ENCODE measurements around the gene DDX23. TPM values are rescaled to one million over a fixed set of nuclear protein-coding genes. Genes with fewer than 3 reads are reported as not detected.
A peak's percentile ranks its signal among the peaks of the same experiment; 100 is the strongest.

DDX23 gene
- total RNA-seq, 1 experiment from 2014 or later = 130 TPM

DNA sequence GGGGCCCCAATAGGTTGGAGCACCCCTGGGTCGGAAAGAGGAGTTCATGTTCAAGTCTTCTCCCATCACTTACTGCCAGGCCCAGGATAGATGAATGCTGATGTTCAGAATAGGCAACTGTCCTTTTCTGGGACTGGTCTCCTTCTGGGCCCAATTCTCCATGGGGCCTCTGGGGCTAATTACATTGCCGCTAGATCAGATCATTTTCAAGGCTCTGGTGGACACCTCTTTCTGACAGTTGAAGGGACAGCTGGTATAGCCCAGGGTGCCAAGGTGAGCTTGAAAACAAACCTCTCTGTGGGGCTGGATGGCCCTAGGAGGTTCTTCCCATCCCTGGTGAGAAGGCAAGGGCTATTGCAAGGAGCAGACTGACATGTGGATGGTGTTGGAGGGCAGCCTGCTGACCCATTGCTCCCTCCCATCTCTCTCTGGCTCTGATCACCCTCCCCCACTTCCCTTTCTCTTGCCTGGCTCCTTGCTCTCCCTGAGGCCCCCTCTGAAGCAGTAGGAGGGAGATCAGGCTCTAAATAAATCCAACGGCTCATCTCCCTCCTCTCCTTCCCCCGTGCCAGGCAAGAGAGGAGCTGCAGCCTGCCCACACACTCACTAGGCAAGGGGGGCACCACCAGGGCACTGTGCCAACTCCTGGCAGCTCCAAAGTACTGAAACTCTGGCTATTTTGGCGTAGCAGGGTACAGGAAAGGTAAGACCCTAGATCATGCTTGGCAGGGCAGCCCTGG, 31.8 kb downstream of the DDX23 start:
- no TSS peak for BruUV-seq (replicated peaks)
- ChIA-PET CTCF (no interaction called here), POLR2A (no interaction called here)
- no peak for ATAC-seq
- Histone ChIP-seq H3K4me3 (ENCODE audit: low read depth in 2 of 2, low read length in 2 of 2) (no peak overlapping the region), H3K27me3 (ENCODE audit: control insufficient read depth, insufficient read depth, low read length) (no peaks in the 10 kb centered on the region), H3K4me1 (ENCODE audit: control insufficient read depth, insufficient read depth, low read length) (peaks cover 23% of the 10 kb centered on the region), H3K27ac (ENCODE audit: low read length) (no peak overlapping the region), H3K9me3 (ENCODE audit: control insufficient read depth, insufficient read depth, low read depth, low read length) (no peaks in the 10 kb centered on the region), H3K36me3 (ENCODE audit: control insufficient read depth, insufficient read depth, low read length) (no peaks in the 10 kb centered on the region; the same call in 1 of the 2 replicates)
- in situ Hi-C loops (cut with HindIII; ENCODE audit: low pct_unique_long_range_greater_than_20kb, low sequenced_read_pairs) = no loop called here
- intact Hi-C loops (cut with micrococcal nuclease; ENCODE audit: unreplicated experiment) = no loop called here
- DNase-seq (ENCODE audit: low read depth, low spot score) = no peak
- TF ChIP-seq POLR2AphosphoS5 (IDR thresholded peaks at IDR 0.05; ENCODE audit: low read depth, low read length) = no peak
- TF ChIP-seq SIN3A (IDR thresholded peaks at IDR 0.05; ENCODE audit: borderline replicate concordance, insufficient read depth, low read depth, low read length) = no peak
- TF ChIP-seq TCF7L2 (IDR thresholded peaks at IDR 0.05; ENCODE audit: low read depth, low read length) = no peak
- TF ChIP-seq REST (IDR thresholded peaks at IDR 0.05; ENCODE audit: insufficient read depth in 1 of 2, low read depth in 2 of 2, low read length in 1 of 2) = no peak
- no peak for TF ChIP-seq CTCF (IDR thresholded peaks at IDR 0.05)

DNA sequence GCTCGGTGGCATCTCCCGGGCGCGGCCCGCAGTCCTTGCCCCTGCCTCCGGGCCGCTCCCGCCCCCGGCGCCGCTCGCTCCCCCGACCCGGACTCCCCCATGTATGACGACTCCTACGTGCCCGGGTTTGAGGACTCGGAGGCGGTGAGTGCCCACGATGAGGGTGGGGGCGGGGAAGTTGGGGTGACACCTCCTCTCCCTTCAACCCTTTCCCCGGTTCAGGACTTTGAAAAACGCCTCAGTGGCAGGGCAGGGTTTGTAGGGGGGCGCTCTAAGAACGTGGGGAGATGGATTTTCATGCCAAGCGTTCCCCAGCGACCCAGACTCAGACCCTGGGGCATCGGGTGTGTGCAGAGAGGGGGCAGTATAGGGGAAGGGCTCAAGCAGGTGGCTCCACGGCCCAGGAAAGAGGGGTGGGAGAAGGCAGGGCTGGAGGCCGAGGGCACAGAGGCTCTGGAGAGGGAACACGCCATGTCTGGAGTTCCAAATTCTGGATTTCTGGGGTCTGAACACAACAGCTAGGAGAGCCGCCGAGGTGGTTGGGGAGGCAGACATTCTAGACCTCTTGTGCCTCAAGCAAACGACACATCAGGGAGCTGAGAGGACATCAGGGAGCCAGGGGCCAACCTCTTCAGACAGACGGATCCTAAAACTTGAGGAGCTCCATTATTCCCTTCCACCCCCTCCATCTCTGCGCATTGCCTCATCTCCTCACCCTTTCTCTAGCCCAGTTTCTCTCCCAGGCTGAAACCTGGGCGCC, 33.0 kb downstream of the DDX23 start:
- Histone ChIP-seq H3K36me3 (ENCODE audit: control insufficient read depth, insufficient read depth, low read length) (no peaks in the 10 kb centered on the region; the same call in 1 of the 2 replicates), H3K27ac (ENCODE audit: low read length) (0 out of 2 replicates have a peak overlapping the region, but pooled peaks have one; percentile 39), H3K9me3 (ENCODE audit: control insufficient read depth, insufficient read depth, low read depth, low read length) (no peaks in the 10 kb centered on the region), H3K4me1 (ENCODE audit: control insufficient read depth, insufficient read depth, low read length) (peaks cover 23% of the 10 kb centered on the region), H3K27me3 (ENCODE audit: control insufficient read depth, insufficient read depth, low read length) (no peaks in the 10 kb centered on the region), H3K4me3 (ENCODE audit: low read depth in 2 of 2, low read length in 2 of 2) (peak overlapping the region; percentile 58 to 67)
- intact Hi-C loops (cut with micrococcal nuclease; ENCODE audit: unreplicated experiment) = no loop called here
- no peak for ATAC-seq
- CTCF ChIA-PET = interaction anchor here (0.9 kb wide), 1 partner anchor 77 kb away, joined by 5 read pairs; no protein-coding TSS in a partner anchor
- POLR2A ChIA-PET = no interaction called here
- no peak for DNase-seq (ENCODE audit: low read depth, low spot score)
- in situ Hi-C loops (cut with HindIII; ENCODE audit: low pct_unique_long_range_greater_than_20kb, low sequenced_read_pairs) = no loop called here
- TF ChIP-seq POLR2AphosphoS5 (IDR thresholded peaks at IDR 0.05; ENCODE audit: low read depth, low read length) (no peak), TCF7L2 (IDR thresholded peaks at IDR 0.05; ENCODE audit: low read depth, low read length) (no peak)
- no TSS peak for BruUV-seq (replicated peaks)
